Stimulated activated CD8-positive, alpha-beta memory T cell treated with anti-CD3 and anti-CD28 coated beads, Interleukin-15, amount 100 ng/mL, for 48 hours (primary cell): ENCODE measurements around the gene DNAH10.
"Not testable (repeated sequence)": the region's sequence is repeated elsewhere in the genome, so short reads cannot be mapped to it uniquely, and the experiment has no call there.

ENCODE experiments used
- DNase-seq, 2 donors: peaks; one replicate each; pipeline ENCODE4 v3.0.0-alpha.2; 2020; ENCODE audit warnings: low read depth in 2 of 2

Gene DNAH10

DNA sequence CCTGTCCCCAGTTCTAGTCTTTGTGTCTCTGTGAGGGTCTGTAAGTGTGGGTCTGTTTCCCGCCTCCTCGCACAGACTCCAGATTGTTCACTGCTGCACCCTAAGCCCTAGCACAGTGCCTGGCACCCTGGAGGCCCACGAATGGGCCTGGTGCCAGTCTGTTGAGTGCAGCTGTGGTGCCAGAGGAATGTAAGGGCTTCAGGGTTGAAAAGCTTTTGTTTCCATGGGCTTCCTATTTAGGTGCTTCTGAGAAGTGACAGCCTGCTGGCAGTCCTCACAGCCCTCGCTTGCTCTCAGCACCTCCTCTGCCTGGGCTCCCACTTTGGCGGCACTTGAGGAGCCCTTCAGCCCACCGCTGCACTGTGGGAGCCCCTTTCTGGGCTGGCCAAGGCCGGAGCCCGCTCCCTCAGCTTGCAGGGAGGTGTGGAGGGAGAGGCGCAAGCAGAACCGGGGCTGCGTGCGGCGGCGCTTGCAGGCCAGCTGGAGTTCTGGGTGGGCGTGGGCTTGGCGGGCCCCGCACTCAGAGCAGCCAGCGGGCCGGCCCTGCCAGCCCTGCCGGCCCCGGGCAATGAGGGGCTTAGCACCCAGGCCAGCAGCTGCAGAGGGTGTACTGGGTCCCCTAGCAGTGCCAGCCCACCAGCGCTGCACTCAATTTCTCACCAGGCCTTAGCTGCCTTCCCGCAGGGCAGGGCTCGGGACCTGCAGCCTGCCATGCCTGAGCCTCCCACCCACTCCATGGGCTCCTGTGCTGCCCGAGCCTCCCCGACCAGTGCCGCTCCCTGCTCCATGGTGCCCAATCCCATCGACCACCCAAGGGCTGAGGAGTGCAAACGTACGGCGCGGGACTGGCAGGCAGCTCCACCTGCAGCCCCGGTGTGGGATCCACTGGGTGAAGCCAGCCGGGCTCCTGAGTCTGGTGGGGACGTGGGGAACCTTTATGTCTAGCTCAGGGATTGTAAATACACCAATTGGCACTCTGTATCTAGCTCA, 184.7 kb downstream of the DNAH10 start:
- not testable (repeated sequence) for DNase-seq

DNA sequence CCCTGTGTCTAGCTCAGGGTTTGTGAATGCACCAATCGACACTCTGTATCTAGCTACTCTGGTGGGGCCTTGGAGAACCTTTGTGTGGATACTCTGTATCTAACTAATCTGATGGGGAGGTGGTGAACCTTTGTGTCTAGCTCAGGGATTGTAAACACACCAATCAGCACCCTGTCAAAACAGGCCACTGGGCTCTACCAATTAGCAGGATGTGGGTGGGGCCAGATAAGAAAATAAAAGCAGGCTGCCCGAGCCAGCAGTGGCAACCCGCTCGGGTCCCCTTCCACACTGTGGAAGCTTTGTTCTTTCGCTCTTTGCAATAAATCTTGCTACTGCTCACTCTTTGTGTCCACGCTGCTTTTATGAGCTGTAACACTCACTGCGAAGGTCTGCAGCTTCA, 185.4 kb downstream of the DNAH10 start:
- not testable (repeated sequence) for DNase-seq

DNA sequence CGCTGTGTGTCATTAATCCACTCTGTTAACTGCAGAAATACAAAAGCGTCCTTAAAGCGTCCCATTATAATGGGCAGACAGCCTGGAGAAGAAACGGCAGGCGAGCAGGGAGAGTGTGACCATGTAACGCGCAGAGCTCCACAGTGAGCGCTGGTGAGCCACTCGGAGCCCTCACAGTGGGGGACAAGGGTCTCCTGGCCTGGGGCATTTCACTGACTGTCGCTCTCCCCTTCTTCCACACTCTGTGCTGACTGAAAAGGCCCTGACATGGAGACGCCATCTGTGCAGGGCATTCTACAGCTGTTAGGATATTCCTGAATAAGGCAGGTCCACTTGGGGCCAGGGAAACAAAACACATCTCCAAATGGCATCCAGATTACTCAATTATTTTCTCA, 186.3 kb downstream of the DNAH10 start:
- no peak for DNase-seq

GRCh38 chr12:123948796-123949769, 187.0 kb downstream of the DNAH10 start:
- no peak for DNase-seq

GRCh38 chr12:123949770-123950165, 187.7 kb downstream of the DNAH10 start:
- DNase-seq, result no peak

- no peak for DNase-seq
Observed at GRCh38 chr12:123950476-123951349, 188.6 kb downstream of the DNAH10 start.

GRCh38 chr12:123951467-123951866, 189.4 kb downstream of the DNAH10 start:
- no peak for DNase-seq

GRCh38 chr12:123952037-123952436, 189.9 kb downstream of the DNAH10 start:
- DNase-seq, result no peak

GRCh38 chr12:123954647-123955350, 192.7 kb downstream of the DNAH10 start:
- no peak for DNase-seq

DNA sequence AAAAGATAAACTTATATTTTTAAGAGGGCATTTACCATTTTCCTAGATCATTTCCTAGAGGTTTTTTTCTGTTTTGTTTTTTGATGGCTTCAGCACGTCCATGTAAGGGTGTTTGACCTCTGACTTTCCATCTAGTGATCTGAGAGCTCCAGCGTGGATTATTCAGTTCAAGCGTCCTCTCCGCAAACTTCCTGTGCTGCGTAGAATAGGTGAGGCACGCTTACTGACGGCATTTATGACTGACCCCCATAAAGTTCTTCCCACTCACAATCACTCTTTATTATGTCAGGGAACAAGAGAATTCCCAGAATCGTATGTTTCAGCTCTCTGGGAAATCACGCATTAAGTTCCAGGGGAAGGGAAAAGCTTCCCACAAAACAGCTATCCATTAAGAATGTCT, 194.1 kb downstream of the DNAH10 start:
- DNase-seq, result no peak

DNA sequence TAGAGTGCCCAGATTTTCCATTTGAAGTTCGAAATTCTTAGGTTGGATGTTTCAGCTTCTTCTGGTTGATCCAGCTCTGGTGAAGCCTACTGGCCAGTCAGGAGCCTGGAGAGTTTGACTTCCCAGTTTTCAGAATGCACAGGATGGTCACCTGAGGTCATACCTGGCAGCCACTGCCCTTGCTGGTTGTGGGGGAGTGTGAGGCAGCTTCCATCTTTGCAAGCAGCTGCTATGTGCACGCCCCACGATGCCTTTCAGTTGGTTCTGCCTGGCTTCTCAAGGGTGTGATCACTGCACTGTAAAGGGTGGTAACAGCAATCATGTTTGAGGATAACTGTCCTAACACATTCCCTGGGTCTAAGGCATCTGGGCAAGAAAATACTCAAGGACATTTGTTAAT, 195.1 kb downstream of the DNAH10 start:
- DNase-seq, result no peak

DNA sequence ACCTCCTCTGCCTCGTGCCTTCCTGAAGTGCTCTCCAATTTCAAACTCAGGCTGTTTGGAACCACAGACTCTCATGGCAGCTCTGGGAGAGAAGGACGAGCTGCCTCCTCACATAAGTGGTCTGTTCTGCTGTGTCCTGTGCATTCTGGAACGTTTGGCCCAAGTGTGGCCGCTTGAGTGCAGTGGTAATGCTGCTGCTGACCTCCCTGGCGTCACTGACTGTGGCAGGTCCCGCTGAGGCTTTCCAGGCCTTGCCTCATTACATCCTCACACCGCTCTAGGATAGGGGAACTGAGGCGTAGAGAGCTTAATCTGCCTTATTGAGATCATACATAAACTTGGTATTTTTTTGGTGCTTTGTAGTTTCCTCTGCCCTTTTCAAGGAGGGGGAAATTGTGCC, 196.4 kb downstream of the DNAH10 start:
- DNase-seq, result no peak

GRCh38 chr12:123958876-123959275, 196.8 kb downstream of the DNAH10 start:
- no peak for DNase-seq

- DNase-seq, result no peak
Observed at GRCh38 chr12:123960029-123960735, 198.1 kb downstream of the DNAH10 start.

DNA sequence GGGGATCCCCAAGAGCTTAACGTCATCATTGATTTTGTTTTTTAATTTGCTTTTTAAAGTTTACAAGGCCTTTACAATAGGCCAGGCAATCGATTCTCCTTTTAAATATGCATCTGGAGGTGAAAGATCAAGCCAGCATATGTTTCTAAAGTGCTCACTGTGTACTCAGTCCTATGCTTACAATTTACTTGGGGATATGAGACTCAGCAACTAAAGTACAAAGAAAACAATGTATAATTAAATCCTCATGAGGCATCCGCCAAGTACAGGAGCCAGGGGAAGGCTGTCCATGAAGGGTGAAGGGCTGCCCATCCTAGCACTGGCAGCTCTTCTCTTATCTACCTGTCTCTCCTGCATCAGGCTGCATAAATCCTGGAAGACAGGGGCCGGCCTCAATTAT, 198.8 kb downstream of the DNAH10 start:
- DNase-seq, result no peak

DNA sequence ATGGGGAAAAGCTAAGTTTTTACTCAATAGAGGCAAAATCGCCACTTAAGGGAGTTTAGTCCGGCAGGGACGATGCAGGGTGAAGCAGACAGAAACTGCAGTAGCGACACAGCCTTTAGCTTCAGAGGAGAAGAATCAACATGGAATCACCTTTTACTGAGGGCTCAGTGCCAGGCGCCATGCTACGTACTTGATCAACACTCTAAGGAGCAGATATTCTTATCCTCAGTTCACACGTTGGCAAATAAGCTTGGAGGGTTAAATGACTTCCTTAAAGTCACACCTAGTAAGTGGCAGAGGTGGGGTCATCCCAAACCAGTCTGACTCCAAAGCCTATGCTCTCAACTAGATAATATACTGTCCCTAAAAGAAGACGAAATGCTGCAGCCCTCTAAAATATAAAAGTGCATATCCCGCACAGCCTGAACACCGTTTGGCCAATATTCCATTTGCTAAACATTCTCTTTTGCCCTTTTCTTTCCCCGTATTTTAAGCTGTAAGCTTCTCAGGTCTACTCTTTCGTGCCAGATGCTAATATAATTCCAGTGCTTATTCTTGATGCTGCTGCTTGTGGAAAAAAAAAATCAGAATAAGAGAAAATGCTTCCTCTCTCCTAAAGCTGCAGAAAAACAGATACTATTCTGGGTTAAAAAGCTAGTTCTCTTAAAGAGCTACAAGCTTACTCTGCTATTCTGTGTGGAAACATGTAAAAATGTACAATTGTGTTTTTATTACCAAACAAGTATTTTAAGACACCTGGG, 199.7 kb downstream of the DNAH10 start:
- no peak for DNase-seq

DNA sequence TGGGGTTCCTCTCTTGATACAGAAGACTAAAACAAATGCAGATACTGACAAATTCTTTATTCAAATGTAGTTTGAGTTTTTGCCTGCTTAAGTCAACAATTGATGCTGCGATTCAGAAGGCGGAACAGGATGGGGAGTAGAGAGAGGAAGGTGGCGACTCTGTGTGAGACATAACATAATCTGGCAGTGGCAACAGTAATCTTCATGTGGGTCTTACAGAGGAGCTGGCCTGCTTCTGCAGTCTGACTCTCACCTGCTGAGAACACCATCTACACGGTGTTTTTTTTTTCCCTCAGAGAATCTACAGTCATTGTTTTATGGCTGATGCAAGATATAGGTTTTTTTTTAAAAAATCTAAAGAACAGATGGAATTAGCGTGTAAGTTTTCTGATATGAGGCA, 200.4 kb downstream of the DNAH10 start:
- no peak for DNase-seq

- DNase-seq, result no peak
Observed at GRCh38 chr12:123963821-123964220, 201.7 kb downstream of the DNAH10 start.

GRCh38 chr12:123965382-123965781, 203.3 kb downstream of the DNAH10 start:
- no peak for DNase-seq
